ENCODE data around the gene HIVEP3. TPM values are rescaled to one million over a fixed set of nuclear protein-coding genes. Genes with fewer than 3 reads are reported as not detected.

The HIVEP3 gene
- total RNA-seq, 4 donors from 2014 or later = 4.2 to 6.5 (median 4.7) TPM

- Histone ChIP-seq H3K4me1 (no peaks in the 10 kb centered on the region), H3K9me3 (no peaks in the 10 kb centered on the region), H3K36me3 (peaks cover 0 to 13% (median 0%) of the 10 kb centered on the region in 3 donors), H3K27me3 (no peaks in the 10 kb centered on the region), H3K4me3 (no peak overlapping the region), H3K27ac (no peak overlapping the region)
- 91 to 92% methylated on average over 18 to 19 of the region's 19 CpGs for WGBS, 2 donors
- TF ChIP-seq CTCF (IDR thresholded peaks at IDR 0.05) = no peak
- no peak for TF ChIP-seq POLR2A (IDR thresholded peaks at IDR 0.05)
- no peak for DNase-seq (ENCODE audit: low spot score in 2 of 2)
Observed at GRCh38 chr1:41581216-41582003, 337.3 kb downstream of the HIVEP3 start.

GRCh38 chr1:41580520-41581172 lies 338.1 kb downstream of the HIVEP3 start:
- Histone ChIP-seq H3K4me1 (no peaks in the 10 kb centered on the region), H3K4me3 (no peak overlapping the region), H3K27ac (no peak overlapping the region), H3K27me3 (no peaks in the 10 kb centered on the region), H3K9me3 (no peaks in the 10 kb centered on the region), H3K36me3 (peaks cover 0 to 13% (median 0%) of the 10 kb centered on the region in 3 donors)
- WGBS, 2 donors = 87 to 88% methylated on average over 7 of the region's 7 CpGs
- no peak for TF ChIP-seq EP300 (IDR thresholded peaks at IDR 0.05)
- DNase-seq (ENCODE audit: low spot score in 2 of 2) = no peak

- no peaks in the 10 kb centered on the region for H3K9me3 ChIP-seq
- H3K27ac ChIP-seq = no peak overlapping the region
- no peaks in the 10 kb centered on the region for H3K4me1 ChIP-seq
- TF ChIP-seq CTCF (IDR thresholded peaks at IDR 0.05) = no peak
- no peak for TF ChIP-seq POLR2A (IDR thresholded peaks at IDR 0.05)
- peaks cover 0 to 13% (median 0%) of the 10 kb centered on the region in 3 donors for H3K36me3 ChIP-seq
- H3K4me3 ChIP-seq = no peak overlapping the region
- no peaks in the 10 kb centered on the region for H3K27me3 ChIP-seq
- no peak for DNase-seq (ENCODE audit: low spot score in 2 of 2)
- WGBS, 2 donors = 92% methylated on average over 6 of the region's 6 CpGs
Observed at GRCh38 chr1:41580021-41580420, 338.7 kb downstream of the HIVEP3 start.

- no peak overlapping the region for H3K4me3 ChIP-seq
- H3K4me1 ChIP-seq = peaks cover 0 to 8% (median 3%) of the 10 kb centered on the region in 4 donors
- no peak for DNase-seq (ENCODE audit: low spot score in 2 of 2)
- peaks cover 0 to 3% (median 0%) of the 10 kb centered on the region in 3 donors for H3K36me3 ChIP-seq
- H3K9me3 ChIP-seq = no peaks in the 10 kb centered on the region
- TF ChIP-seq POLR2A (IDR thresholded peaks at IDR 0.05) (no peak), CTCF (IDR thresholded peaks at IDR 0.05) (peak in 3 of 5 experiments; percentile 17 to 26 (median 19)), EP300 (IDR thresholded peaks at IDR 0.05) (no peak)
- no peak overlapping the region for H3K27ac ChIP-seq
- 61 to 62% methylated on average over 4 of the region's 4 CpGs for WGBS, 2 donors
- H3K27me3 ChIP-seq = no peaks in the 10 kb centered on the region
Observed at GRCh38 chr1:41578712-41579335, 339.9 kb downstream of the HIVEP3 start.

- no peaks in the 10 kb centered on the region for H3K9me3 ChIP-seq
- TF ChIP-seq POLR2A (IDR thresholded peaks at IDR 0.05) (no peak), CTCF (IDR thresholded peaks at IDR 0.05) (no peak), EP300 (IDR thresholded peaks at IDR 0.05) (no peak)
- peaks cover 0 to 9% (median 3%) of the 10 kb centered on the region in 4 donors for H3K4me1 ChIP-seq
- H3K4me3 ChIP-seq = no peak overlapping the region
- H3K27ac ChIP-seq = no peak overlapping the region
- H3K36me3 ChIP-seq = no peaks in the 10 kb centered on the region
- no peaks in the 10 kb centered on the region for H3K27me3 ChIP-seq
- WGBS, 2 donors = 72% methylated on average over 3 to 4 of the region's 4 CpGs
- DNase-seq (ENCODE audit: low spot score in 2 of 2) = no peak
Observed at GRCh38 chr1:41576620-41577019, 342.1 kb downstream of the HIVEP3 start.

Measured in tibial nerve (tissue), 4 donors.